ENCODE results near the gene EPO. TPM values are rescaled to one million over a fixed set of nuclear protein-coding genes. Genes with fewer than 3 reads are reported as not detected.

Gene EPO
- total RNA-seq, 4 donors from 2014 or later = not detected

GRCh38 chr7:100679129-100679926 is 40.9 kb upstream of the EPO start:
- Histone ChIP-seq H3K4me3 (no peak overlapping the region), H3K9me3 (no peaks in the 10 kb centered on the region), H3K27me3 (no peaks in the 10 kb centered on the region), H3K36me3 (peaks cover 0 to 45% (median 22%) of the 10 kb centered on the region in 4 donors), H3K27ac (peak overlapping the region in 3 of 4 donors; percentile 51 to 75 (median 52)), H3K4me1 (peaks cover 0 to 14% (median 9%) of the 10 kb centered on the region in 4 donors)
- peak; percentile 11 for DNase-seq
- WGBS, 2 donors (ENCODE audit: low coverage in 1 of 2) = 69 to 73% methylated on average over 4 to 13 of the region's 13 CpGs
- intact Hi-C loops (cut with DNase I; ENCODE audit: low total_unique reads) = no loop called here
- in situ Hi-C loops (cut with MboI; ENCODE audit: low pct_ligation_motif_present in 1 of 4, low pct_unique_long_range_greater_than_20kb in 1 of 4, low sequenced_read_pairs in 3 of 4) = loop anchor here in 3 of 4 donors (10.0 to 25.0 kb wide), 3 partner anchors 92 to 217 kb away; partner anchors contain the start of genes FBXO24 (in 2 of the 3), LRCH4 (in 2 of the 3) and SPACDR (in 2 of the 3)
- TF ChIP-seq POLR2AphosphoS5 (IDR thresholded peaks at IDR 0.05) (no peak), POLR2A (IDR thresholded peaks at IDR 0.05) (no peak), EP300 (IDR thresholded peaks at IDR 0.05; ENCODE audit: low read depth) (no peak), CTCF (IDR thresholded peaks at IDR 0.05) (no peak)

DNA sequence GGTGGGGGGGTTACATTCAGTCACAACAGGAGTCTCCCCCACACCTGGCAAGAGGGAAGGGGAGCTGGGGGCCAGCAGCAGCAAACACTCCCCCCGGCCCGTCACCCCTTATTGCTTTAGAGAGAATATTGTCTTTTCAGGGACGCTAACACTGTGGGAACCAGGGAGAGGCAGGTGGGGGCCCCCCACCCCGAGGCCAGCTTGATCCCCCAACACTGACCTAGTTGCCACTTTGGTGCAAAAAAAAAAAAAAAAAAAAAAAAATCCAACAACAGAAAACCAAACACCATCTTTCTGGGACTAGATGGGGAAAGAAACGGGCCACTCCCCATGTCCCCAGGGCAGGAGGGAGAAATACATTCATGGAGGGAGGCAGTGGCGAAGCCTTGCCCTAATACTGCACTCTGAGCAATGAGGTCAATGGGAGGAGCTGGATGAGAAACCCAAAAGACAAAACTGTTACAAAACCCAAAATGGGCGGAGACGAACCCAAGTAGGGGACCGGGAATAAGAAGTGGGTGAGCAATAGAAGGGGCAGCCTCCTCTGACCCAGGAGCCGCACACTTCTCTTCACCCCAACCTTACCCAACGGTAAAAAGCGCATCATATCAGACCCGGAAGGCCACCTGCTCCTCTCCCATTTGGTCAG is 40.2 kb upstream of the EPO start:
- no peak overlapping the region for H3K4me3 ChIP-seq
- H3K9me3 ChIP-seq = no peaks in the 10 kb centered on the region
- H3K36me3 ChIP-seq = peaks cover 0 to 52% (median 25%) of the 10 kb centered on the region in 4 donors
- 58 to 66% methylated on average over 4 to 13 of the region's 13 CpGs for WGBS, 2 donors (ENCODE audit: low coverage in 1 of 2)
- H3K4me1 ChIP-seq = peaks cover 0 to 14% (median 9%) of the 10 kb centered on the region in 4 donors
- peak overlapping the region; percentile 21 to 75 (median 52) for H3K27ac ChIP-seq
- in situ Hi-C loops (cut with MboI; ENCODE audit: low pct_ligation_motif_present in 1 of 4, low pct_unique_long_range_greater_than_20kb in 1 of 4, low sequenced_read_pairs in 3 of 4) (loop anchor here in 3 of 4 donors (10.0 to 25.0 kb wide), 3 partner anchors 93 to 218 kb away; partner anchors contain the start of genes FBXO24 (in 2 of the 3), LRCH4 (in 2 of the 3) and SPACDR (in 2 of the 3)), intact Hi-C loops (cut with DNase I; ENCODE audit: low total_unique reads) (no loop called here)
- TF ChIP-seq POLR2AphosphoS5 (IDR thresholded peaks at IDR 0.05) (peak in 1 of 3 donors; percentile 6), EP300 (IDR thresholded peaks at IDR 0.05; ENCODE audit: low read depth) (no peak), POLR2A (IDR thresholded peaks at IDR 0.05) (no peak)
- DNase-seq = peak; percentile 14
- no peaks in the 10 kb centered on the region for H3K27me3 ChIP-seq

DNA sequence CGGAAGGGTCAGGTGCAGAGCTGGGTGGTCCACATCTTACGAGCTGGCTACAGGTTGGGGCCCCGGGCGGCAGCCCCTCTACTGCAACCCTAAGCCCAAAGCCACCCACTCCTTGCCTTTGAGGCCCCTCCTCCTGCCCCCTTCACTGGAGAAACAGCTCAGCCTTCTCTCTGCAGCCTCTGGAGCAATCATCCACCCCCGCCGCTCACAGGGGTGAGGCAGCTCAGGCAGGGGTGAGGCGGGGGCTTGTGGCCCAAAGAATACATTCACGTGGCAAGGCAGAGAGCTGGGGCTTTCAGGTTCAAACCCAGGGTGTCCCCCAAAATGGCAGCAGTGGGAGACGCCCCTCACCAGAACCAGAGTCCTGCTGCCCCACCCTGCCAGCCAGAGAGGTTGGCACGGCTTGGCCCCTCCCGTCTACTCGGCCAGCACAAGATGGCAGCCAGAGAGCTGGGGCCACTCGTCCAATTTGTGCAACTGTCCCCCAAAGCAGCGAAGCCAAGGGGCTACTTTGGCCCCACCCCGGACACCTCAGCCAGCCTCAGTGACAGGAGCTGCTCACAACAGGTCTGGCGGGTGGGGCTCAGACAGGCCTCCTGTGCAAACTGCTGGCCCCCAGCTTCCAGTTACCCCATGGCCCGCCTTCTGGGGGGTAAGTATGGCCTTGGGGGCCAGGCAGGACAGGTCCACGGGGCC is 39.5 kb upstream of the EPO start:
- peak overlapping the region; percentile 21 to 75 (median 46) for H3K27ac ChIP-seq
- TF ChIP-seq POLR2AphosphoS5 (IDR thresholded peaks at IDR 0.05) = peak in 1 of 3 donors; percentile 35
- TF ChIP-seq POLR2A (IDR thresholded peaks at IDR 0.05) = no peak
- no peaks in the 10 kb centered on the region for H3K9me3 ChIP-seq
- peaks cover 0 to 14% (median 6%) of the 10 kb centered on the region in 4 donors for H3K4me1 ChIP-seq
- WGBS, 2 donors (ENCODE audit: low coverage in 1 of 2) = 88% methylated on average over 17 of the region's 18 CpGs; no CpG with 5 or more reads in 1 of the 2 donors
- no peaks in the 10 kb centered on the region for H3K27me3 ChIP-seq
- DNase-seq = peak; percentile 11
- H3K4me3 ChIP-seq = no peak overlapping the region
- H3K36me3 ChIP-seq = peaks cover 0 to 59% (median 28%) of the 10 kb centered on the region in 4 donors
- intact Hi-C loops (cut with DNase I; ENCODE audit: low total_unique reads) (no loop called here), in situ Hi-C loops (cut with MboI; ENCODE audit: low pct_ligation_motif_present in 1 of 4, low pct_unique_long_range_greater_than_20kb in 1 of 4, low sequenced_read_pairs in 3 of 4) (loop anchor here in 3 of 4 donors (25.0 kb wide), 2 partner anchors 93 to 218 kb away; partner anchors contain the start of genes SPACDR (in 2 of the 3), FBXO24 (in 1 of the 3) and LRCH4 (in 1 of the 3))

GRCh38 chr7:100681491-100682227 is 38.6 kb upstream of the EPO start:
- intact Hi-C loops (cut with DNase I; ENCODE audit: low total_unique reads) (no loop called here), in situ Hi-C loops (cut with MboI; ENCODE audit: low pct_ligation_motif_present in 1 of 4, low pct_unique_long_range_greater_than_20kb in 1 of 4, low sequenced_read_pairs in 3 of 4) (loop anchor here in 3 of 4 donors (25.0 kb wide), 2 partner anchors 94 to 219 kb away; partner anchors contain the start of genes SPACDR (in 2 of the 3), FBXO24 (in 1 of the 3) and LRCH4 (in 1 of the 3))
- WGBS, 2 donors (ENCODE audit: low coverage in 1 of 2) = 73 to 79% methylated on average over 12 to 29 of the region's 29 CpGs
- no peaks in the 10 kb centered on the region for H3K27me3 ChIP-seq
- no peak overlapping the region for H3K4me3 ChIP-seq
- DNase-seq = peak; percentile 6
- H3K27ac ChIP-seq = no peak overlapping the region
- H3K4me1 ChIP-seq = peaks cover 0 to 7% (median 0%) of the 10 kb centered on the region in 4 donors
- no peaks in the 10 kb centered on the region for H3K9me3 ChIP-seq
- peak in 1 of 3 donors; percentile 8 for TF ChIP-seq POLR2AphosphoS5 (IDR thresholded peaks at IDR 0.05)
- TF ChIP-seq POLR2A (IDR thresholded peaks at IDR 0.05) = no peak
- H3K36me3 ChIP-seq = peaks cover 0 to 67% (median 29%) of the 10 kb centered on the region in 4 donors

Measured in transverse colon (tissue), 4 donors.